HUES6 (cell line): ENCODE data around the gene NPDC1.
"Not testable (repeated sequence)": the region's sequence is repeated elsewhere in the genome, so short reads cannot be mapped to it uniquely, and the experiment has no call there.

Experiments
- H3K27ac ChIP-seq: 2 replicates; pipeline ENCODE4 v1.7.0; 2013; ENCODE audit warnings: low read depth, mild to moderate bottlenecking, low read length, inconsistent platforms
- H3K27me3 ChIP-seq: 2 replicates; pipeline ENCODE4 v1.6.1; 2013; ENCODE audit warnings: low read length; ENCODE audit not compliant: control insufficient read depth, insufficient read depth
- H3K36me3 ChIP-seq: 2 replicates; pipeline ENCODE4 v1.6.1; 2013; ENCODE audit warnings: low read length; ENCODE audit not compliant: control insufficient read depth, insufficient read depth
- H3K4me1 ChIP-seq: 2 replicates; pipeline ENCODE4 v1.6.1; 2013; ENCODE audit warnings: low read length; ENCODE audit not compliant: control insufficient read depth, insufficient read depth
- H3K4me3 ChIP-seq: 2 replicates; pipeline ENCODE4 v1.5.1; 2013; ENCODE audit warnings: low read depth, low read length
- H3K9ac ChIP-seq: one replicate; pipeline ENCODE4 v1.6.1; 2013; ENCODE audit warnings: mild to moderate bottlenecking, low read length
- H3K9me3 ChIP-seq: 2 replicates; pipeline ENCODE4 v1.6.1; 2013; ENCODE audit warnings: low read depth, low read length; ENCODE audit not compliant: control insufficient read depth, insufficient read depth

The NPDC1 gene

DNA sequence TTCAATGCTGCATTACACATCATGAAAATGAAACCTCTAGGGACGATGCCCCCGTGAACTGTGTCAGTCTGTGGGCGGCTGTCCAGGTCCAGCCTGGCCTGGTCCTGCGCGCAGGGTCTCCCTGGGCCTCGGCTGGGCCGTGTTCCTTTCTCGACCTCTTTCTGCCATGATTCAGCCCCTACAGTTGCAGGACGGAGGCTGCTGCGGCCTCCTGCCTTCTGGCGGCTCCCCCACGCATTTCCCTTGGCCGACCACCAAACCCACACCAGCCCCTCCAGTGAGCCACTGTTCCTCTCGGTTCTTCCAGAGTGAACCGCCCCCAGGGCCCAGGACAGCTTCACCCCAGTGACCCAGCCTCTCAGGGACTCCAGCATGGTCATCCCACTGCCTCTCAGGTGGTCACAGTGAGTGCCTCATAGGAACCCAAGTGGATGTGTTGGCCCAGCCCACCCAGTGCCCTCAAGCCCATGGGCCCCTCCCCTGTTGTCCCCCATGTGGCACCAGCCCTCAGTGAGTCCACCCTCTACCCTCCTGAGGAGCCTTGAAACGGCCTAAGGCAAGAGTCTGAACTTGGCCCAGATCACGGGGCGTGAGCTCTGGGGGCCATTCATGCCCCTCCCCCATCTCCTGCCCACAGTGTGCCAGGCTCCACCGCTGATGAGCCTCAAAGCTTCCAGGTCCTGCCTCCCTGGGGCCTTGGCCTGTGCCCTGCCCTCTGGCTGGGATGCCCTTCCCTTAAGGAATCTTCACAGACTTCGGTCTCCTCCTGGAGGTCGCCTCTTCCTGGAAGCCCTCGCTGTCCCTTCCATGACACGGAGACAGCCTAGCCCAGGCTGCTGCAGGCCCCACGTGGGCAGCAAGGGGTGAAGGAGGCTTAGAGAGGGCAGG lies 39.6 kb downstream of the NPDC1 start:
- H3K4me3 ChIP-seq, result no peak overlapping the region
- no peaks in the 10 kb centered on the region for H3K36me3 ChIP-seq
- H3K4me1 ChIP-seq, result no peaks in the 10 kb centered on the region
- no peak overlapping the region for H3K27ac ChIP-seq
- no peaks in the 10 kb centered on the region for H3K27me3 ChIP-seq
- H3K9ac ChIP-seq, result no peak overlapping the region
- peaks cover 4% of the 10 kb centered on the region; the same call in 1 of the 2 replicates for H3K9me3 ChIP-seq

DNA sequence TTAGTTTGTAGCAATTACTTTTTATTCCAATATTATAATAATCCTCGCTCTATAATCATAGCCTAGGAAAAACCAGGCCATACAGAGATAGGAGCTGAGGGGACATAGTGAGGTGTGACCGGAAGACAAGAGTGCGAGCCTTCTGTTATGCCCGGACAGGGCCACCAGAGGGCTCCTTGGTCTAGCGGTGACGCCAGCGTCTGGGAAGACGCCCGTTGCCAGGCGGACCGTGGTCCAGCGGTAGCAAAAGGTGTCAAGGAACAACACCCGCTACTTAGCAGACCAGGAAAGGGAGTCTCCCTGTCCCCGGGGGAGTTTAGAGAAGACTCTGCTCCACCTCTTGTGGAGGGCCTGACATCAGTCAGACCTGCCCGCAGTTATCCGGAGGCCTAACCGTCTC lies 41.7 kb downstream of the NPDC1 start:
- H3K27ac ChIP-seq, H3K9me3 ChIP-seq, H3K36me3 ChIP-seq, H3K9ac ChIP-seq, H3K27me3 ChIP-seq, H3K4me1 ChIP-seq, H3K4me3 ChIP-seq: not testable (repeated sequence)

- Histone ChIP-seq H3K9me3 (peaks cover 4% of the 10 kb centered on the region; the same call in 1 of the 2 replicates), H3K4me1 (no peaks in the 10 kb centered on the region), H3K36me3 (no peaks in the 10 kb centered on the region), H3K4me3 (no peak overlapping the region), H3K27ac (no peak overlapping the region), H3K27me3 (no peaks in the 10 kb centered on the region), H3K9ac (no peak overlapping the region)
These were observed 43.3 kb downstream of the NPDC1 start for GRCh38 chr9:137002646-137003041.

DNA sequence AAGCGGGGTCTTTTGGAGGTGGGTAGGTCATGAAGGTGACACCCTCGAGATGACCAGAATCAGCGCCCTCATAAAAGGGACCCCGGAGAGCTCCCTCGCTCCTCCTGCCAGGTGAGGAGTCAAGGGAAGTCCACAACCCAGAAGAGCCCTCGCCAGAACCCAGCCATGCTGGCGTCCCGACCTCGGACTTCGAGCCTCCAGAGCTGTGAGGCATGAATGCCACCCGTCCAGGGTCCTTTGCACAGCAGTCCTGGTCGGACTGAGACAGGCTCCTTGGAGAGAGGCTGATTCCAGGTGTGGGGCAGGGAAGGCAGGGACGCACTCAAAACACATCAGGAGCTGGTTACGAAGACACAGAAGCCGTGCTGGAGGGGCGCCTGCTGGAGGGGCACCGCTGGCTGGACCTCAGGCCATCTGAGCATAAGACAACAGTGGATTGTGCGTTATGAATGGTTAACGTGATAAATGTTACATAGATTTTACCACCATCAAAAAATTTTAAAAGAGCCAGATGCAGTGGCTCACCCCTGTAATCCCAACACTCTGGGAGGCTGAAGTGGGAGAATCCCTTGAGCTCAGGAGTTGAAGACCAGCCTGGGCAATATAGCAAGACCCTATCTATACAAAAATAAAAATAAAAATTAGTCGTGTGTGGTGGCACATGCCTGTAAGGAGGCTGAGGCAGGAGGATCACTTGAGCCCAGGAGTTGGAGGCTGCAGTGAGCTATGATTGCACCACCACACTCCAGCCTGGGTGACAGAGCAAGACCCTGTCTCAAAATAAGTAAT lies 43.9 kb downstream of the NPDC1 start:
- H3K4me3 ChIP-seq, result no peak overlapping the region
- H3K4me1 ChIP-seq, result peaks cover 4% of the 10 kb centered on the region; the same call in 1 of the 2 replicates
- no peaks in the 10 kb centered on the region for H3K27me3 ChIP-seq
- no peaks in the 10 kb centered on the region for H3K36me3 ChIP-seq
- no peak overlapping the region for H3K9ac ChIP-seq
- peaks cover 4% of the 10 kb centered on the region; the same call in 1 of the 2 replicates for H3K9me3 ChIP-seq
- no peak overlapping the region for H3K27ac ChIP-seq

DNA sequence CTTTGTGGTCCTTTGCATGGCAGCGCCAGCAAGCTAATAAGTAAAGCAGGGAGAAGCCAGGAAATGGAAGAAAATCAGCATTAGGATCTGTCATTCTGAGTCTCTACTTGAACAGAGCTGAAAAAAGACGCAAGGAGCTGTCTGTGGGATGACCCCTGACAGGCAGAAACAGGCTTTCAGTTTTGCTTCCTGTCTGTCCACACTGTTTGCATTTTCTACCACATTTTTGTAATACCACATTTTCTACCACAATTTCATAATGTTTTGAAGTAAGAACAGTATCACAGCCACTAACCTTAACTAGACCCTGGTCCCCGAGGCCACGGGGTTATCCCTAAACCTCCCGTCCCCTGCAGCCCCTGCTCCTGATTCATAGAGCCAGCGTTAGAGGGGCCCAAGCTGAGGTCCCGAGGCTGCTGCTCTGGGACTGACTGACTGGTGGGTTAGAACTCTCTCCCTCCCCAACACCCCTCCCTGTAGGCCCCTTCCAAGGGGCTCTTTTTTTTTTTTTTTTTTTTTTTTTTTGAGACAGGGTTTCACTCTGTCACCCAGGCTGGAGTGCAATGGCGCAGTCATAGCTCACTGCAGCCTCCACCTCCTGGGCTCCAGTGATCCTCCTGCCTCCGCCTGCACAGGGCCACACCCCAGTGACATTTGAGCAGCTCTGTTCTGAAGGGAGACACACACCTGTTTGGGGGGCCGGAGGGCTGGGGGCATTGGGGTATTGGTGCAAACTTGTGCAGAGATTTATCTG lies 45.6 kb downstream of the NPDC1 start:
- Histone ChIP-seq H3K4me3 (no peak overlapping the region), H3K27me3 (peaks cover 11% of the 10 kb centered on the region), H3K4me1 (peaks cover 16% of the 10 kb centered on the region), H3K36me3 (no peaks in the 10 kb centered on the region), H3K9me3 (peaks cover 4% of the 10 kb centered on the region; the same call in 1 of the 2 replicates), H3K9ac (no peak overlapping the region), H3K27ac (no peak overlapping the region)

DNA sequence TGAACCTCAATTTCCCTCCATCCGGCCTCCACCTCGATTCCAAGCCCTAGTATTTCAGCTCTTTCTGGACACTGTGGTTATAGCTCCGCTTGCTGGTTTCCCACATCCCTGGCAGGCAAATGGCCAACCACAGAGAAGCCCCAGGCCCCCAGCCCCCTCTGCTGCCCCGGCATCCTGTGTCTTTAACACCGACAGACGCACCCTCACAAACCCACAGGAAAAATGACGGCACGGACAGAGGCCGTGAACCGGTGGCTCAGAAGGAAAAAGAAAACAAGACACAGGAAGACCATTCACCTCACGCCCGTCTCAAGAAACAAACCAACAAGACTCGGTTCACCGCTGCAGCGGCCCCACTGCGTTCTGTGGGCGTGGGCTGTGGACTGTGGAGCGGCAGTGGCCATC lies 48.1 kb downstream of the NPDC1 start:
- Histone ChIP-seq H3K27me3 (peaks cover 23% of the 10 kb centered on the region), H3K36me3 (no peaks in the 10 kb centered on the region), H3K4me1 (peaks cover 19% of the 10 kb centered on the region), H3K9me3 (no peaks in the 10 kb centered on the region), H3K27ac (no peak overlapping the region), H3K4me3 (no peak overlapping the region), H3K9ac (no peak overlapping the region)

DNA sequence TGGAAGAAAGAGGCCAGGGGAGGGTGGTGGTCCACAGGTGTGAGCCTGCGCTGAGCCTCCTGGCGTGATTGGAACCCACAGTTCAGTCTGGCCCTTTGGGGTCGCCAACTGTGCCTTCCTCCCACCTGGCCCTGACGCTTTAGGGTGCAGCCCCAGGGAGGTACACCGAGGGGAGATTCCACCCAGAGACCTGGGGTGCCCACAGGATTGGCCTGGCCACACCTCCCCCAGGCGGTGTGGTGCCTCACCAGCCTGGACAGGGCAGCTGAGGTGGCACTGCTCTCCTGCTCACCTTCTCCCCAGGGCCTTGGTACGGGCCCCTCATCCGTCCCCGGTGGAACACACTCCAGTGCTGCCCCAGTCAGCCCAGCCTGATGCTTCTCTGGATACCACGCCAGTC lies 48.6 kb downstream of the NPDC1 start:
- Histone ChIP-seq H3K9ac (no peak overlapping the region), H3K9me3 (no peaks in the 10 kb centered on the region), H3K4me1 (peaks cover 20% of the 10 kb centered on the region), H3K4me3 (0 out of 2 replicates have a peak overlapping the region, but pooled peaks have one; percentile 37), H3K27ac (no peak overlapping the region), H3K27me3 (peaks cover 23% of the 10 kb centered on the region), H3K36me3 (no peaks in the 10 kb centered on the region)

GRCh38 chr9:136996361-136997292 lies 49.4 kb downstream of the NPDC1 start, which contains the start of gene CLIC3:
TSS of gene CLIC3 (minus strand) at chr9:136996568. CDS start at chr9:136996543, 25 bp downstream.
- H3K9me3 ChIP-seq, result no peaks in the 10 kb centered on the region
- no peaks in the 10 kb centered on the region for H3K36me3 ChIP-seq
- H3K4me3 ChIP-seq, result peak within 1 kb of the TSS; percentile 37; the same call in 1 of the 2 replicates
- peaks cover 23% of the 10 kb centered on the region for H3K27me3 ChIP-seq
- H3K27ac ChIP-seq, result no peak within 1 kb of the TSS
- peaks cover 20% of the 10 kb centered on the region for H3K4me1 ChIP-seq
- no peak within 1 kb of the TSS for H3K9ac ChIP-seq

DNA sequence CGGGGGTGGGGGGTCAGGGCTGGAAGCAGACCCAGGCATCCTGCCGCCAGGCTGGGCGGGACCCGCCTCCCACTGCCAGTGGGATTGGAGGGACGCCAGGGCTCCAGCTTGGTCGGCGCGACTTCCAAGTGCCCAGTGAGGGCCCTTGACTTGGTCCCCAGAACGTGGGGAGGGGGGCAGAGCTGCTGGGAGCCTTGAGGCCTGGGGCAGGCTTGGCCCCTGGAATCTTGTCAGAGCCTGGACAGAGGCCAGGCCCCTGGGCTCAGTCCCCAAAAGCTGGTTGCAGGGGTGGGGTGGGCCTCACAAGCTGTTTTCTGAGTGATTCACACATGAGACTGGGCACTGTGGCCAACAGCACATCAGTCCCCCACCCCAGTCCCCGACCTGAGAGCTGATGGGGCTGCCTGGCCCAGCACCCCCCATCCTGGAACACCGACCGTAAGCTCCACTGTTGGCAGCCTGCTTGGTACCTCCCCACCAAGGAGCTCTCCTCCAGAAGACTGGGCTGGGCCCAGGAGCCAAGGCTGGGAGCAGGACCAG lies 50.1 kb downstream of the NPDC1 start:
- peaks cover 4% of the 10 kb centered on the region for H3K9me3 ChIP-seq
- H3K36me3 ChIP-seq, result no peaks in the 10 kb centered on the region
- H3K9ac ChIP-seq, result no peak overlapping the region
- no peak overlapping the region; the same call in 1 of the 2 replicates for H3K4me3 ChIP-seq
- peaks cover 20% of the 10 kb centered on the region for H3K4me1 ChIP-seq
- H3K27me3 ChIP-seq, result peaks cover 23% of the 10 kb centered on the region
- no peak overlapping the region for H3K27ac ChIP-seq
